ENCODE results near the gene TNFRSF1A. TPM values are rescaled to one million over a fixed set of nuclear protein-coding genes. Genes with fewer than 3 reads are reported as not detected.

Gene TNFRSF1A
- total RNA-seq, 4 donors from 2014 or later, result 196 to 437 (median 306) TPM

DNA sequence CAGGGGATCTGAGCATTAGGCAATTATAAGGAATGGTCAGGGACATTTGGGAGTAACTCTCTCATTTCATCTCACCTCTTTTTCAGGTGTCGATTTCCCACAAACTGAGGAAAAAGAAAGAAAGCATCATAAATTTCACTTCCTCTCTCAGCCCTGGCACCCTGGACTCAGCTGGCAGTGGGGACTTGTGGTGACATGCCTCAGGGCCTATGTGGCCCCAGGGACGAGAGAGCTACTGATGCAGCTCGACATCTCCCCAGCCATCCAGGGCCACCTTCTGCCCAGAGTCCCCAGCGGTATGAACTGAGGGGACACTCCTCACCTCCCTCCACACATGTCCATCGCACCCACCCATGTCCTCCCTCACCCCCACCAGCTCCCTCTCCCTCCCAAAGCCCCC is 11.7 kb downstream of the TNFRSF1A start:
- TF ChIP-seq, protein P1, sequence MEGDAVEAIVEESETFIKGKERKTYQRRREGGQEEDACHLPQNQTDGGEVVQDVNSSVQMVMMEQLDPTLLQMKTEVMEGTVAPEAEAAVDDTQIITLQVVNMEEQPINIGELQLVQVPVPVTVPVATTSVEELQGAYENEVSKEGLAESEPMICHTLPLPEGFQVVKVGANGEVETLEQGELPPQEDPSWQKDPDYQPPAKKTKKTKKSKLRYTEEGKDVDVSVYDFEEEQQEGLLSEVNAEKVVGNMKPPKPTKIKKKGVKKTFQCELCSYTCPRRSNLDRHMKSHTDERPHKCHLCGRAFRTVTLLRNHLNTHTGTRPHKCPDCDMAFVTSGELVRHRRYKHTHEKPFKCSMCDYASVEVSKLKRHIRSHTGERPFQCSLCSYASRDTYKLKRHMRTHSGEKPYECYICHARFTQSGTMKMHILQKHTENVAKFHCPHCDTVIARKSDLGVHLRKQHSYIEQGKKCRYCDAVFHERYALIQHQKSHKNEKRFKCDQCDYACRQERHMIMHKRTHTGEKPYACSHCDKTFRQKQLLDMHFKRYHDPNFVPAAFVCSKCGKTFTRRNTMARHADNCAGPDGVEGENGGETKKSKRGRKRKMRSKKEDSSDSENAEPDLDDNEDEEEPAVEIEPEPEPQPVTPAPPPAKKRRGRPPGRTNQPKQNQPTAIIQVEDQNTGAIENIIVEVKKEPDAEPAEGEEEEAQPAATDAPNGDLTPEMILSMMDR (IDR thresholded peaks at IDR 0.05), result no peak
- TF ChIP-seq EP300 (IDR thresholded peaks at IDR 0.05), result no peak
- no peak for TF ChIP-seq POLR2A (IDR thresholded peaks at IDR 0.05)
- H3K27me3 ChIP-seq, result no peaks in the 10 kb centered on the region
- H3K9me3 ChIP-seq, result no peaks in the 10 kb centered on the region
- peaks cover 5 to 75% (median 28%) of the 10 kb centered on the region in 3 donors for H3K36me3 ChIP-seq
- H3K4me3 ChIP-seq, result no peak overlapping the region
- DNase-seq (ENCODE audit: low spot score in 2 of 2), result no peak
- H3K27ac ChIP-seq, result peak overlapping the region; percentile 27 to 99 (median 64)
- 70 to 74% methylated on average over 5 of the region's 5 CpGs for WGBS, 2 donors
- peaks cover 0 to 100% (median 67%) of the 10 kb centered on the region in 4 donors for H3K4me1 ChIP-seq

DNA sequence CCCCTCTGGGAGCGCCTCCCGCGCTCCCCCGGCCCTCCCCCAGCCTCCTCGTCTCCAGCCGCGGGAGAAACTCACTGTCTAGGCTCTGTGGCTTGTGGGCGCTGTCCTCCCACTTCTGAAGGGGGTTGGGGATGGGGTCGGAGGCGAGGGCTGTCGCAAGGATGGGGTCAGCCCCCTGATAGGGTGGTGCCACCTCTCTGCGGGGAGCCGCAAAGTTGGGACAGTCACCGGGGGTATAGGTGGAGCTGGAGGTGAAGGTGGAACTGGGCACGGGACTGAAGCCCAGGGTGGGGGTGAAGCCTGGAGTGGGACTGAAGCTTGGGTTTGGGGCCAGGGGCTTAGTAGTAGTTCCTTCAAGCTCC is 12.2 kb downstream of the TNFRSF1A start:
- Histone ChIP-seq H3K9me3 (no peaks in the 10 kb centered on the region), H3K4me3 (no peak overlapping the region), H3K4me1 (peaks cover 0 to 100% (median 64%) of the 10 kb centered on the region in 4 donors), H3K27ac (peak overlapping the region in 3 of 4 donors; percentile 29 to 99 (median 99)), H3K27me3 (no peaks in the 10 kb centered on the region), H3K36me3 (peaks cover 5 to 75% (median 28%) of the 10 kb centered on the region in 3 donors)
- no peak for DNase-seq (ENCODE audit: low spot score in 2 of 2)
- WGBS, 2 donors, result 69 to 80% methylated on average over 8 to 15 of the region's 15 CpGs
- TF ChIP-seq, protein P1 (IDR thresholded peaks at IDR 0.05), result no peak
- TF ChIP-seq EP300 (IDR thresholded peaks at IDR 0.05) (no peak), POLR2A (IDR thresholded peaks at IDR 0.05) (no peak)

DNA sequence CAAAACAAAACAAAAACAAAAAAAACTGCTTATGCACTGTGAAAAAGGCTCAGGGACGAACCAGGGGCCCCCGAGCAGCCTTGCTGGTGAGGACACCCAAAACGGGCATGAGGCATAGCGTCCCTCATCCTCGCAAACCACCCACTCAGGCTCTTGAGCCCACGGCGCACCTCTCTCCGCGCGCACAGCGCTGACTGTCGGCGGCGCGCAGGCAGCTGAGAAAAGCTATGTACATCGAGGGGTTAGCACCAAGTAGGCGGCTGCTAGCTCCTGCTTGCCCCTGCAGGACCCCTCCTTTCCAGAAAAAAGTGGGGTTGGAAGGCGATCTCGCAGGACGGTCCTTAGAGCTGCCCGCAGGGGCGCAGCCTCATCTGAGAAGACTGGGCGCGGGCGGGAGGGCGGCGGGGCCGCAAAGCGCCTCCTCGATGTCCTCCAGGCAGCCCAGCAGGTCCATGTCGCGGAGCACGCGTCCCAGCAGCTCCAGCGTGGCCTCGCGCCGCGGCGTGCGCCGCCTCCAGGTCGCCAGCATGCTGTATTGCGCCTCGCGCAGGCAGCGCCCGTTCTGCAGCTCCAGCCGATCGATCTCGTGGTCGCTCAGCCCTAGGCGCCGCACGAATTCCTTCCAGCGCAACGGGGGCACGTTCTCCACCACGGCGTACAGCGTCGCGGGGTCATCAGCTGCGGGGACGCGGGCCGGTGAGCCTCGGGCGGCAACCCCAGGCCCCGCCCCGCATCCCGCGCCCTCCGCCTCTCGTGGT is 12.8 kb downstream of the TNFRSF1A start:
- no peak for DNase-seq (ENCODE audit: low spot score in 2 of 2)
- H3K9me3 ChIP-seq, result no peaks in the 10 kb centered on the region
- H3K27ac ChIP-seq, result peak overlapping the region in 3 of 4 donors; percentile 29 to 99 (median 99)
- no peak overlapping the region for H3K4me3 ChIP-seq
- H3K36me3 ChIP-seq, result peaks cover 5 to 70% (median 28%) of the 10 kb centered on the region in 3 donors
- no peaks in the 10 kb centered on the region for H3K27me3 ChIP-seq
- H3K4me1 ChIP-seq, result peaks cover 0 to 100% (median 61%) of the 10 kb centered on the region in 4 donors
- TF ChIP-seq, protein P1 (IDR thresholded peaks at IDR 0.05), result no peak
- no peak for TF ChIP-seq POLR2A (IDR thresholded peaks at IDR 0.05)
- no peak for TF ChIP-seq EP300 (IDR thresholded peaks at IDR 0.05)
- WGBS, 2 donors, result 72 to 79% methylated on average over 49 to 74 of the region's 75 CpGs

DNA sequence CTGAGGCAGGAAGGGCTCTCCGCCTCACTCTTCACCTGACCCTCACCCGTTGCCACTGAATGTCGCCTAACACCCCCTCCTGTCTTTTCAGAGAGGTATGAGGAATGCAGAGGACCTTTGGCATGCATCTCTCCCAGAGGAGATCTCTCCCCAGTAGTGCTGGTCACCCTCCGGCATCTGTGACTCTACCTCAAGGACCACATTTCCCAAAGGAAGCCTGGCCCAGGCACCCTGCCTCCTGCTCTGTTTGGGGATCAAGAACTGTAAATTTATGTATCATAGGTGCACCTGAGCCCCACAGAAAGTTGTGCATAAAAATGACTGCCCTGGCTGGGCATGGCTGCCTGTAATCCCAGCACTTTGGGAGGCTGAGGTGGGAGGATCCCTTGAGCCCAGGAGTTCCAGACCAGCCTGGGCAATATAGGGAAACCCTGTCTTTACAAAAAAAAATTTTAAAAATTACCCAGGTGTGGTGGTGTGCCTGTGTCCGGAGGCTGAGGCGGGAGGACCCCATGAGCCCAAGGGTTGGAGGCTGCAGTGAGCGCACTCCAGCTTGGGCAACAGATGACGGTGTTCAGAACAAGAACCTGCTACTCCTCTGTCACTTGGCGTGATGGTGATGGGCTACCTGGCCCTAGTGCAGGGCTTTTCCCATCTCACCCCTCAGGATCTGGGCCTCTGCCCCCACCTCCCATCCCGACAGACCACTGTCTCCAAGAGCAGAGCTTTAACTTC is 13.7 kb downstream of the TNFRSF1A start:
- H3K27ac ChIP-seq, result peak overlapping the region in 3 of 4 donors; percentile 64 to 99 (median 99)
- WGBS, 2 donors, result 69 to 71% methylated on average over 10 of the region's 10 CpGs
- H3K36me3 ChIP-seq, result peaks cover 5 to 60% (median 28%) of the 10 kb centered on the region in 3 donors

More for the DNA sequence above, 13.7 kb downstream of the TNFRSF1A start:
- peaks cover 0 to 100% (median 61%) of the 10 kb centered on the region in 4 donors for H3K4me1 ChIP-seq
- H3K9me3 ChIP-seq, result no peaks in the 10 kb centered on the region
- no peak overlapping the region for H3K4me3 ChIP-seq
- TF ChIP-seq EP300 (IDR thresholded peaks at IDR 0.05) (no peak), POLR2A (IDR thresholded peaks at IDR 0.05) (no peak)
- TF ChIP-seq, protein P1 (IDR thresholded peaks at IDR 0.05), result no peak
- DNase-seq (ENCODE audit: low spot score in 2 of 2), result no peak
- no peaks in the 10 kb centered on the region for H3K27me3 ChIP-seq

Measured in tibial nerve (tissue), 4 donors.